ENCODE measurements around the gene CEACAM21.
"Not testable (repeated sequence)": the region's sequence is repeated elsewhere in the genome, so short reads cannot be mapped to it uniquely, and the experiment has no call there.

CEACAM21 gene

GRCh38 chr19:41570179-41570578 is 5.8 kb upstream of the CEACAM21 start:
- Histone ChIP-seq H3K4me1 (no peaks in the 10 kb centered on the region), H3K9me3 (no peaks in the 10 kb centered on the region), H3K4me3 (ENCODE audit: low read depth, low read length) (no peak overlapping the region), H3K36me3 (no peaks in the 10 kb centered on the region), H3K27me3 (peaks cover 47% of the 10 kb centered on the region)
- TF ChIP-seq CTCF (IDR thresholded peaks at IDR 0.05; ENCODE audit: low read depth, low read length) = no peak
- DNase-seq = no peak

GRCh38 chr19:41570639-41571112 is 5.3 kb upstream of the CEACAM21 start:
- H3K4me3 ChIP-seq (ENCODE audit: low read depth, low read length) = no peak overlapping the region

GRCh38 chr19:41577144-41577830 is 1.3 kb downstream of the CEACAM21 start:
- Histone ChIP-seq H3K4me1 (no peaks in the 10 kb centered on the region), H3K4me3 (ENCODE audit: low read depth, low read length) (no peak overlapping the region), H3K36me3 (no peaks in the 10 kb centered on the region), H3K27me3 (peaks cover 3% of the 10 kb centered on the region; the same call in 1 of the 2 replicates), H3K9me3 (no peaks in the 10 kb centered on the region)
- no peak for TF ChIP-seq CTCF (IDR thresholded peaks at IDR 0.05; ENCODE audit: low read depth, low read length)
- DNase-seq = no peak

More at GRCh38 chr19:41570639-41571112, 5.3 kb upstream of the CEACAM21 start:
- peak; percentile 87 for DNase-seq
- TF ChIP-seq CTCF (IDR thresholded peaks at IDR 0.05; ENCODE audit: low read depth, low read length) = peak; percentile 93
- Histone ChIP-seq H3K4me1 (no peaks in the 10 kb centered on the region), H3K36me3 (no peaks in the 10 kb centered on the region), H3K27me3 (peaks cover 42% of the 10 kb centered on the region), H3K9me3 (no peaks in the 10 kb centered on the region)

GRCh38 chr19:41577833-41578232 is 1.9 kb downstream of the CEACAM21 start:
- no peak for TF ChIP-seq CTCF (IDR thresholded peaks at IDR 0.05; ENCODE audit: low read depth, low read length)

GRCh38 chr19:41578886-41579285 is 2.9 kb downstream of the CEACAM21 start:
- H3K36me3 ChIP-seq = no peaks in the 10 kb centered on the region
- H3K27me3 ChIP-seq = no peaks in the 10 kb centered on the region
- no peak for TF ChIP-seq CTCF (IDR thresholded peaks at IDR 0.05; ENCODE audit: low read depth, low read length)
- no peak for DNase-seq
- H3K9me3 ChIP-seq = no peaks in the 10 kb centered on the region
- H3K4me1 ChIP-seq = no peaks in the 10 kb centered on the region
- H3K4me3 ChIP-seq (ENCODE audit: low read depth, low read length) = no peak overlapping the region

More at GRCh38 chr19:41577833-41578232, 1.9 kb downstream of the CEACAM21 start:
- DNase-seq = no peak
- H3K9me3 ChIP-seq = no peaks in the 10 kb centered on the region
- H3K4me3 ChIP-seq (ENCODE audit: low read depth, low read length) = no peak overlapping the region
- no peaks in the 10 kb centered on the region for H3K36me3 ChIP-seq
- H3K4me1 ChIP-seq = no peaks in the 10 kb centered on the region
- no peaks in the 10 kb centered on the region for H3K27me3 ChIP-seq

- not testable (repeated sequence) for H3K4me1 ChIP-seq; H3K36me3 ChIP-seq; DNase-seq; H3K27me3 ChIP-seq; H3K4me3 ChIP-seq (ENCODE audit: low read depth, low read length); H3K9me3 ChIP-seq
Observed at GRCh38 chr19:41581068-41581467, 5.1 kb downstream of the CEACAM21 start.

- H3K36me3 ChIP-seq; DNase-seq; H3K9me3 ChIP-seq; H3K4me1 ChIP-seq; H3K4me3 ChIP-seq (ENCODE audit: low read depth, low read length); H3K27me3 ChIP-seq: not testable (repeated sequence)
Observed at GRCh38 chr19:41582577-41583182, 6.7 kb downstream of the CEACAM21 start.

All from BE2C (cell line).